ENCODE results near the gene CUEDC1.

DNA sequence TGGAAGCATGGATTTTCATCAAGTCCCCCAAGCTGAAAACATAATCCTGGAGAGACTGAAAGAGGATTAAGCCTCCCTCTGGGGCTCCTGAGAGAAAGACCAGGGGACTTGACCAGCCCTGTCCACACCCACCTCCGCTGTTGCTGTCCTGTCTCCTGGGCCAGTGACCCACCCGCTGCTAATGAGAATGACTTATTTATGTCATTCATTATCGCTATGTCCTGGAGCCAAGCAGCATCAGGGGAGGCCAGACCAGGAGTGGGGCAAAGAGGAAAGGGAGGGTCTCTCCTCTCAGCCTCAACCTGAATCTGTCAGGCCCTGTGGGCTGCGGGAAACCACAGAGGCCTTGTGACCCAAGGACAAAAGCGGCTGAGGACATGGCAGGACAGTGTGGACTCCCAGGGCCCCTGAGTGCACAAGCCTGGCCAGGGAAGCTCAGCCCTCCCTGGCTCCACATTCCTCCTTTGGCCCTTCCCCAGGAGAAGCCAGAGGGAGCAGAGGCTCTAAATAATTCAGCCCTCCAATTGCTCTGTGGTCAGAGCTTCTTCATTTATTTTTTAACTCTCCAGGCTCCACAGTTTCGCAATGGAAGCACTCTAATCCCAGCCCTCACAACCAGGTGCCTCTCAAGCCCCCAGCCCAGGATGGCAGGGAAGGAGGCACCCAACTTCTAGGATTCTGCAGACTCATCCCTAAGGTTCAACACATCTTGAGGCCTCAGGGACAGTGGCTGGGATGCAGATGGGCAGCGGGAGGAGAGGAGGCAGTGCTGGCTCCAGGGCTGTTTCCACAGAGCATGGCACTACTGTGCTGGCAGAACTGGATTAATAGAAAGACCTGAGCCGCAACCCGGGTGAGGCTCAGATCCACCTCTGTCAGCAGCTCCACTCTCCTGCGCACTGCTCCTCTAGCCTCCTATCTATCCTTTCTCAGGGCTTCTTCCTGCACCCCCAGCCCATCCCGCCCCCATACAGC is 19.1 kb downstream of the CUEDC1 start:
- TF ChIP-seq, protein P1, sequence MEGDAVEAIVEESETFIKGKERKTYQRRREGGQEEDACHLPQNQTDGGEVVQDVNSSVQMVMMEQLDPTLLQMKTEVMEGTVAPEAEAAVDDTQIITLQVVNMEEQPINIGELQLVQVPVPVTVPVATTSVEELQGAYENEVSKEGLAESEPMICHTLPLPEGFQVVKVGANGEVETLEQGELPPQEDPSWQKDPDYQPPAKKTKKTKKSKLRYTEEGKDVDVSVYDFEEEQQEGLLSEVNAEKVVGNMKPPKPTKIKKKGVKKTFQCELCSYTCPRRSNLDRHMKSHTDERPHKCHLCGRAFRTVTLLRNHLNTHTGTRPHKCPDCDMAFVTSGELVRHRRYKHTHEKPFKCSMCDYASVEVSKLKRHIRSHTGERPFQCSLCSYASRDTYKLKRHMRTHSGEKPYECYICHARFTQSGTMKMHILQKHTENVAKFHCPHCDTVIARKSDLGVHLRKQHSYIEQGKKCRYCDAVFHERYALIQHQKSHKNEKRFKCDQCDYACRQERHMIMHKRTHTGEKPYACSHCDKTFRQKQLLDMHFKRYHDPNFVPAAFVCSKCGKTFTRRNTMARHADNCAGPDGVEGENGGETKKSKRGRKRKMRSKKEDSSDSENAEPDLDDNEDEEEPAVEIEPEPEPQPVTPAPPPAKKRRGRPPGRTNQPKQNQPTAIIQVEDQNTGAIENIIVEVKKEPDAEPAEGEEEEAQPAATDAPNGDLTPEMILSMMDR (IDR thresholded peaks at IDR 0.05; ENCODE audit: borderline replicate concordance, extremely low read depth, low read length, poor library complexity, severe bottlenecking) = no peak
- TF ChIP-seq EZH2 (IDR thresholded peaks at IDR 0.05; ENCODE audit: borderline replicate concordance, low read depth, low read length, severe bottlenecking) = no peak

Measured in DND-41 (cell line).